ENCODE data around the gene LOXL1.
A peak's percentile ranks its signal among the peaks of the same experiment; 100 is the strongest.

LOXL1 gene

DNA sequence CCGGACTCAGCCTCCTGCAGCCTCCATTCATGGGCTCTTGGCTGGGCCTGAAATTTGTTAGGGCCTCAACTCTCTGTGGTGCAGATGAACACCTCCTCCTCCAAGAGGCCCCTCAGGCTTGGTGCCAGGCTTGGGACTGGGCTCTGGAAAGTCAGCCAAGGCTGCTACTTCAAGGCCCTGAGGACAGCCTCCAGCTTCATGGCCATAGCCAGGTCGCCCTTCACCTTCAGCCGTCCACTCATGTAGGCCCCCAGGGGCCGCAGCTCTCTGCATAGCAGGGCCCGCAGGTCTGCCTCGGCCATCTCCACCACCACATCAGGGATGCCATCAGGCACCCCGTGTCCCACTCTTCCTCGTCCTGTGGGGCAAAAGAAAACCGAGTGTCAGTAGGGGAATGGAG, 57.5 kb downstream of the LOXL1 start:
- DNase-seq: no peak

GRCh38 chr15:73984208-73984979, 58.1 kb downstream of the LOXL1 start:
- no peak for DNase-seq

DNA sequence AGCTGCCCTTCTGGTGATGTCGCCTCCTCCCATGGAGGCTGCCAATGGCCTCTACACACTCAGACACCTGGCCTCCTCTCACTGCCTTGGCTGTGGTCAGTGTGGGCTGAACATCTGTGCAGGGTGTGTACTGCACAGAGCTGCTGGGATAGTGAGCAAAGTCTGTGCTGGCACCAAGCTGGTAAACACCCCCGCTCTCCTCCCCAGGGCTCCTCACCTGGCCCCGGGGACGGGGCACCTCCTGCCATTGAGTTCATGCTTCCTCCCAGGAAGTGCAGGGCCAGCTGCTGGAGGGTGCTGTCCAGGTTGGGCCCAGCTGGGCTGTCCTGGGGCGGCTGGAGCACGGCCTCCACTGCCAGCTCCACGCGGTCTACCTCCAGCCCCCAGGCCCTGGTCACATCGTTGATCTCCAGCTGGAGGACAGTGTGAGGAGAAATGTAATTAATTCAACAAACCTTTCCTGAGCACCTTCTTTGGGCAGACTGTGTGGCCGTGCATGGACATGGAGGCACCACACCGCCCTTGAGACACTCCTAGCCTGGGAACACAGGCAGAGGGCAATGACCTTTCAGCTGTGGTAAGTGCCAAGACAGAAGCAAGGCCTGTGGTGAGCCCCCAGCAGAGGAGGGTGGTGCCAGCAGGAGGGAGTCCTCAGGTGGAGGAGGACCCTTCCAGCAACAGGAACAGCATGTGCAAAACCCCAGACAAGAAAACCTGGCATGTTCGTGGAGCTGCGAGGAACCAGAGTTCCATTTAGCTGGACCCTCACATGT, 59.0 kb downstream of the LOXL1 start:
- no peak for DNase-seq

DNA sequence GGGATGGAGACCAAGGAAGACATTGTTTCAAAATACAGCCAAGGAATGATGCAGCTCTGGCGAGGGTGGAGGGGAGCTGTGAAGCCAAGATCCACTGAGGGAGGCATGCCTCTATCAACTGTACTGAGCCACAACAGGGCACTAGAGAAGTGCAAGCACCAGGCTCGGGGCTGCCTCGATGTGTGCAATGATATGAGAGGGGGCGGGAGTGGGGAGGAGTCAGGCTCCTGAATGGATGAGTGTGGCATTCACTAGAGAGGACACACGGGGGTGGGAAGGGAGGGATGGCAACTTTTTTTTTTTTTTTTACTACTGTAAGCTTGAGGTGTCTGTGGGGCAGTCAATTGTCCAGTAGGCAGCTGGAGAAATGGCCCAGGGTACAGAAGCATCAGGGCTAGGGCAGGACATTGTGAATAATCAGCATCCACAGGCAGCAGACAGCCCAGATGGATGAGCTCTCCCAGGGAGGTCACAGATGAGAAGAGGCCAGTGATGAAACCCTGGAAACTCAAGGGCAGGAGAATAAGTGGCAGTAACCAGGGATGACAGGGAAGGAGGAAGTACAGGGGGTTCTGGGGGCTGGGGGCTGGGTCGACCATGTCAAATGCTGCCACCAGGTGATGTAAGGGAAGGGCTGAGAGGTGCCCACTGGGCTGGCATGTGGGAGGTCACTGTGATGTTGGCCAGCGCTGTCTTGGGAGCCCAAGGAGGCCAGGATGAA, 60.0 kb downstream of the LOXL1 start:
- no peak for DNase-seq

GRCh38 chr15:73986776-73987056, 60.5 kb downstream of the LOXL1 start:
- no peak for DNase-seq

GRCh38 chr15:73987250-73987649, 61.0 kb downstream of the LOXL1 start:
- no peak for DNase-seq

DNA sequence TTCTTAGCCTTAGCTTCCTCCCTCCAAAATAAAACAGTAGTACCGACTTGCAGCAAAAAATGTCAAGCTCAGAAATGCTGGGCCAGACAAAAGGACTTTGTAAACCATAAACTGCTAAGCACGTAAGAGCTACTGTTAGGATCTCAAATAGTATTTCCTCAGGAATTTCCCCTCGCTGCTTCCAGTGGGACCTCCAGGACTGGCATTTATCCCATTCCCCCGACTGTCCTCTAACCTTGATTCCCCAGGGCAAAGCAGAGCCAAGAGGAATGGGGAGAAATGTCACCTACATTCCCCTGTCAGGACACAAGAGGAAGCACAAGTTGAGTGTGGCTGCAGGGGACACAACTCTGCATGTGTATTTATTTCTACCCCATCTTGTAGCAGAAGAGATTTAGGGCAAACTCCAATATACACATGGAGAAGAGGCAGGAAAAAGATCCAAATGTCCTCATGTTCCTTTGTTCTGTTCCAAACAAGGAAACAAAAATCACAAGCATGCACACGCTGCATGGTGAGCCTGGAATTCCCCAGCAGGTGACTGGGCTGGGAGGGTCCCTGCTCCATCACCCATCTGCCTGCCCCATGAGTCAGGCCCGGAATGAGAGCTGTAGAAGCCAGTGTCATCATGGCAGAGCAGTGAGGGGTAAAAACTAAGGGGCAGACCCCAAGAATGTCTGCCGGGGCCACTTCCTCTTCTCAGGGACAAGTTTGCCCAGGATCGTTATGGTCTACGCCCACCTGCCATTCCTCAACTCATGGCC, 61.6 kb downstream of the LOXL1 start:
- no peak for DNase-seq

GRCh38 chr15:73988445-73988969, 62.2 kb downstream of the LOXL1 start:
- no peak for DNase-seq

DNA sequence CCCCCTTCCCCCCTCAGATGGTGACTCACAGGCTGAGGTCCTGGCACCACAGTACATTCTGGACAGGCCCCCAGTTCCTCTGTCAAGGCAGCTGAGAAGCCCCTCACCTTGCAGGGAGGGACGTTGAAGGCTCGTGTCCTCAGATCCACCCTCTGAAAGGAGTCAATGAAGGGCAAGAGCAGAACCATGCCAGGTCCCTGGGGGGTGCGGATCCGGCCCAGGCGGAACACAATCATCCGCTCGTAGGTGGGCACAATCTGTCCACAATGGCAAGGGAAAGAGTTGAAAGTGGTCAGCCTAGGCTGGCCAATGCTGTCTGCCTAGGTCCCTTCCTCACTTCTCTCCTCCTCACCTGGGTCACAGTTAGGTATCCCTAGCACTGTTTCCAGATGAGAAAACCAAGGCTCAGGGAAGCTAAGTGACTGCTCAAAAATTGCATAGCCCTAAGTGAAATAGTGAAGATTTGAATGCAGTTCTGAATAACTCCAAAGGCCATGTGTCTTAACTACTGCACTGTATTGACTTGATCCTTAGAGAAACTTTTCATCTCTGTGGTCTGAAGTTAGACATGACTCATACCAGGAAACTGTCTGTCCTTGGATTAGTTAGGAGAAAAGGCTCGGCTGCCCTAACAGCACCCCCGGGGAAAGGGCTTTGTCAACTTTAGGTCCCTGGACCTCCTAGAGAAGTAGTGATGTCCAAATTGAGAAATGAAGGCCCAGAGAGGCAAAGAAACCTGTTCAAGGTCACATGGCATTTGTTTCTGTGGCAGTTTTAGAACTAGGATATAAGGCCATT, 62.9 kb downstream of the LOXL1 start:
- no peak for DNase-seq

DNA sequence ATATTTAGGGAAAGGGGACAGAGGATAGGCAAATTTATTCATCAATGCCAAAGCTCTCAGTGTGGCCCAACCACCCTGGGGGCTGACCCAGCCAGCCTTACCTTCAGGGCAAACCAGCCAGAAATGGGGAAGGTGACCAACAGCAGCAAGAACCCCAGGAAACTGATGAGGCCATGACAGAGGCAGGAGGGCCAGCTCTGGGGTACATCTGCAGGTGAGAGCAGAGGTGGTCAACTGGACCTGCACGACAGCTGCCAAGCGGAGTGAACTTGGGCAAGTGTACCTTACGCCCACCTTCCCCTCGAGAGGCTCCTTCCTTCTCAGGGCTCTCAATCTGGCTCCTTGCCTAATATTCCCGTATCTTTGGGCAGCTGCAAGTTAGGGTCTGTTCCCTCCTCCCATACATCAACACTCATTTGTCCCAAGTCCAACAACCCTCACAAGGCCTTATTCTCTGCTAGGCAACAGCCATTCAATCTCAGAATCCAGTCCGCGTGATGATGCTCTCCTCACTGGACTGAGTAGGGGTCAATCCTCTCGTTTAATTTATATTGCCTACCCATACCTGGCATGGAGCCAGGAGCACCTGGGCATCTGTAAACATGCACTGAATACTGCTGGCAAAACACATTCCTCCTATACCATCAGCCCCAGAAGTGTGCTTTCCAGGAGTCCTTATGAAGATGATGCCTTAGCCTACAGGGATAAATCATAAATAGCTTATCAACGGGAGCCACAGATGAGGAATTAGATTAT, 64.2 kb downstream of the LOXL1 start:
- no peak for DNase-seq

DNA sequence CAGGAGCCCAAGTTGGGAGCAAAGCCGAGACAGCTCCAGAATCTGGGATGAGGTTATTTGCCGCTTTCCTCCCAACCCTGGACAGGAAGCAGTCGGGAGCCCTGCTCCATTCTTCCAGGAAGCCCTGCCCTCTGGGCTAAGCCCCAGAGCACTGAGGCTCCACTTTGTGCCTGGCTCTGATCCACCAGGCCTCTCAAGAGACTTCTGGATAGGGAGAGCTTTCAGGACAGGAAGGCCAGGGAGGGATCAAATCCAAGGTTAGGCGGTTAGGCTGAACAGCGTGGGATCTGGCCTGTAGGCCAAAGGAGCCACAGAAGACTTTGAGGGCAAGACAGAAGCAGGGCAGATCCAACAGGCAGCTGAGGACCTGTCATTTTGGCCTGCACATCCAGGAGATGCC, 65.0 kb downstream of the LOXL1 start:
- DNase-seq: no peak

DNA sequence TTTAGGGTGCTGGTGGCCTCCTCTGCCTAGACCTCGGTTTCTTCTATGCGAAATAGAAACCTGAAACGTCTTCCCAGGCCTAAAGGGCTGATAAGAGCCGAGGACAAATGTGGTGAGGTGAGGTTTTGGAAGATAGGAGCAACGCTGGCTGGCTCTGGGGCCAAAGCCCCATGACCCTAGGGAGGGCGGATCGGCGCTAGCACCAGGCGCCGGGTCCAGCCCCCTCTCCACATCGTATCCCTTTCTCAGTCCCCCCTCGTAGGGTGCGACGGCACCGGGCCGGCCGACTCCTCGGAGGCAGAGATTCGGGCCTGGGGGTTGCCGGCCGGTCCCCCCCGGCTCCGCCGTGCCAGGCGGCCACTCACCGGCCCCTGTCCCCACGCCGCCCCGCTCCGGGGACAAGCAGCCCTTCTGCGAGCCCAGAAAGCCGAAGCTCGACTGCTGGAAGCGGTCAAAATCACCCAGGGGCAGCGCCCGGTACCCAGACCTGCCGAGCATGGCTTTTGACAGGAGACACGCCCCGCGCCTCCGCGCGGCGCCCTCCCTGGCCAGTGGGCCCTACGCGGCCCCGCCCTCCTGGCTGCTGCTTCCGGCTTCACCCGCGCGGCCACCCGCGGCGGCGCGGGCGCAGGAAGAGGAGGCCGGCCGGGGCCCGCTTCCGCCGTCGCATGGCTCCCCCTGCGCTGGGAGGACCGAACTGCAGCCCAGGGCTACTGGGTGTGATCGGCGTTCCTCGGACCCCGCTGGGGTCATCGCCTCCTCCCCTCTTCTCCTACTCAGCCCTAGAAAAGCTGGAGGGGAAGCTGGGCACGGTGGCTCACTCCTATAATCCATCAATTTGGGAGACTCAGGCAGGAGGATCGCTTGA, 65.7 kb downstream of the LOXL1 start, which contains the start of gene STOML1:
TSS of gene STOML1 (minus strand) at position 570 of the 868 bp plus-strand sequence. CDS start at position 498, 72 bp downstream.
- DNase-seq: peak; percentile 98

DNA sequence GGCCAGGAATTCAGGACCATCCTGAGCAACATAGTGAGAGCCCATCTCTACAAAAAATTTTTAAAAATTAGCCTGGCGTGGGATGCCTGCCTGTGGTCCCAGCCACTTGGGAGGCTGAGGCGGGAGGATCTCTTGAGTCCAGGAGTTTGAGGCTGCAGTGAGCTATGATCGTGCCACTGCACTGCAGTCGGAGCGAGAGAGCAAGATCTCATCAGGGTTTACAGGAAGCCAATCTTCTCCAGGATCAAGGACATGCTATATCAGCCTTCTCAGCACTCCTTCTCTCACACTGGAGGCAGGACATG, 66.3 kb downstream of the LOXL1 start:
- DNase-seq: no peak

- no peak for DNase-seq
These were observed 67.1 kb downstream of the LOXL1 start for GRCh38 chr15:73993211-73993994.

DNA sequence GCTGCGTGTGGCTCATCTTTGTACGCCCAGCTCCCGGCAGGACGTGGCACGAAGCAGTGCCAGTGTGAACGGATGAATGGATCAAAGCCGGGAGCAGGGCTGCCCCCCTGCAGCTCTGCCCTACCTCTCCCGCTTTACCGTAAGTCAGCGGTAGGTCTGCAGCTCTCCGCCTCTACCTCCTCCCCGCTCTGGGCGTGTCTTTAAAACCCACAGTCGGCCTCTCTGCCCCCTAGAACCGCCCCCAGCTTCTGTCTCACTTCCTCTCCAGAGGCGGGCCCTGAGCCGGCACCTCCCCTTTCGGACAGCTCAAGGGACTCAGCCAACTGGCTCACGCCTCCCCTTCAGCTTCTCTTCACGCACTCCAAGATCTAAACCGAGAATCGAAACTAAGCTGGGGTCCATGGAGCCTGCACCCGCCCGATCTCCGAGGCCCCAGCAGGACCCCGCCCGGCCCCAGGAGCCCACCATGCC, 68.2 kb downstream of the LOXL1 start, which contains the start of gene PML:
TSS of gene PML (plus strand) at position 304 of the 471 bp plus-strand sequence. CDS start at position 401, 97 bp downstream.
- DNase-seq: peak; percentile 97

DNA sequence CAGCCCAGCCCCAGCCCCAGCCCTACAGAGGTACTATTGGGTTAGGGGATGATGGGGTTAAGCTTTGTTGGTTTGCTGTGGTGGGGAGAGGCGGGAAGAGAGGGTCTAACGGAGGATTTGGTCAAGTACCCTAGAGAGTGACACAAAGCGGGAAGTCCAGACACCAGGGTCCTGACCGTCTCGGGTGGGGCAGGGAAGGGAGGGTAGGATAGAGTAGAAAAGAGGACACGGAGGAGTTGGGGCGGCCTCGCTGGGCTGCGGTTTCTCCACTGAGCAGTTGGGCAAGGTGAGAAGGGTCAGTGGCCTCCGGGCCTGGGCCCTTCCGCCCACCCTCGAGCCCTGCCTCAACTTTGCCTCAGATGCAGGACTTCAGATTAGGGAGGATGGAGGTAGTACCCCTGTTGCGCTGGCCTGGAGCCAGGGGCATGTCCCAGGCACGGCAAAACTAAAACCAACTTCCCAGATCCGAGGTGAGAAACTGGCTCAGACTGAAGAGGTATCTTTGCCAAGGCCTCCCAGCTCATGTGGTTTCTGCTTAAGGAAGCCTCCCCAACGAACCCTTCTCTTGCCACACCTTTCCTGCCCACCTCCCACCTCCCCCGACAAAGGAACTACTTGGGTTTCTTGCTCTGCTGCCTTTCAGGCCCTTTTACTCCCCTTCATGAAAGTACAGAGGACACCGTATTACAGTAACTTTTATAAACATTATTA, 68.8 kb downstream of the LOXL1 start:
- no peak for DNase-seq

DNA sequence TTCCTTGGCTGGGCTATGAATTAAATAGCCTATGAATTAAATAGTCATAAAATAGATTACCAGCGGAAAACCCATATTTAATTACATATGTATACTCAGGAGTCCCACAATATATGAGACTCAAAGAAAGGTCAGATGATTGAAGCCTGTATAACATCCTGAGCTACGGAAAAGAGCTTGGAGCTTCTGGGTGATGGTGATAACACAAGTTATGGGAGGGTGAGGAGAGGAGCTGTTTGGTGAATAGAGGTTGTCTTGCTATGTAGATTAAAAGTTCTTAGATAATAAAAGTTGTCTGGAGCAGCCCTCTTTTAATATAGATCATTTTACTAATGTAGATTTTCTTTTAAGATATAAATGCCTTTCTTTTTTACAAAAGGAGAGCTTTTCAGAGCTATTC, 70.0 kb downstream of the LOXL1 start:
- DNase-seq: no peak

- DNase-seq: no peak
These were observed 70.7 kb downstream of the LOXL1 start for GRCh38 chr15:73996939-73997338.

Measured in eye (tissue), 1 donor.